Upper lobe of left lung (tissue), 6 donors: Measurements from ENCODE around the gene MLXIPL. TPM values are rescaled to one million over a fixed set of nuclear protein-coding genes. Genes with fewer than 3 reads are reported as not detected.
A peak's percentile ranks its signal among the peaks of the same experiment; 100 is the strongest.
"Not testable (repeated sequence)": the region's sequence is repeated elsewhere in the genome, so short reads cannot be mapped to it uniquely, and the experiment has no call there.

ENCODE experiments used
- ATAC-seq, 2 donors: fragments of 200-7000 bp; cut with Tn5 transposase; one replicate each; pipeline ENCODE4 v1.9.1; 2022; ENCODE audit warnings: mild to moderate bottlenecking in 2 of 2, moderate library complexity in 2 of 2; ENCODE audit not compliant: low FRiP score in 2 of 2
- DNase-seq, 2 donors: peaks; one replicate each; pipeline ENCODE4 v3.0.0-alpha.2; 2019 to 2020
- H3K27ac ChIP-seq, 4 donors: fragments of 200-600 bp; sonication (generic); one replicate each; pipeline ENCODE4 v1.5.1; 2016 to 2019
- H3K27me3 ChIP-seq, 4 donors: fragments of 200-600 bp; sonication (generic); one replicate each; pipeline ENCODE4 v1.5.1; 2017 to 2019
- H3K36me3 ChIP-seq, 4 donors: fragments of 200-600 bp; sonication (generic); one replicate each; pipeline ENCODE4 v1.5.1; 2016 to 2019
- H3K4me1 ChIP-seq, 4 donors: fragments of 200-600 bp; sonication (generic); one replicate each; pipeline ENCODE4 v1.5.1; 2018 to 2019
- H3K4me3 ChIP-seq, 4 donors: fragments of 200-600 bp; sonication (generic); one replicate each; pipeline ENCODE4 v1.5.1; 2017 to 2019; ENCODE audit warnings: mild to moderate bottlenecking in 2 of 4, moderate library complexity in 1 of 4
- H3K9me3 ChIP-seq, 4 donors: fragments of 200-600 bp; sonication (generic); one replicate each; pipeline ENCODE4 v1.5.1; 2018 to 2019
- EP300 ChIP-seq, 4 donors: sonication (generic); formaldehyde crosslinking; IDR thresholded peaks; one replicate each; pipeline ENCODE4 v1.5.1; 2017; ENCODE audit warnings: antibody characterized with exemption in 4 of 4, control low read depth in 2 of 4
- POLR2A ChIP-seq, 4 donors: fragments of 450-650 bp; IDR thresholded peaks; one replicate each; pipeline ENCODE4 v1.5.1; 2016 to 2017; ENCODE audit warnings: antibody characterized with exemption in 4 of 4, mild to moderate bottlenecking in 2 of 4
- POLR2AphosphoS5 ChIP-seq, 2 donors: sonication (generic); formaldehyde crosslinking; IDR thresholded peaks; one replicate each; pipeline ENCODE4 v1.5.1; 2017; ENCODE audit warnings: antibody characterized with exemption in 2 of 2
- WGBS, 2 donors: methylation state at CpG; one replicate each; pipeline ENCODE4 v1.1.5; 2017 to 2018; 5-methylcytosine and 5-hydroxymethylcytosine counted together
- total RNA-seq, 6 donors: library from RNA; depleted of rRNA in 4 of 6; stranded (reverse); fragments of >200 nt in 4 of 6; gene quantifications; one replicate each; pipeline versions ENCODE4 v1.1.0 to v1.2.1, GENCODE V29; 2016 to 2021
- TF ChIP-seq, protein P1 (sequence below), 6 experiments: fragments of 450-650 bp in 4 of 6; fragments of 200-600 bp in 2 of 6; sonication (generic) in 2 of 6; IDR thresholded peaks; one replicate each; pipeline ENCODE4 v1.5.1; 2016 to 2019; ENCODE audit warnings: antibody characterized with exemption in 6 of 6
- donor health status: DM: no; HTN: no; CAD: no; lungs with moderate emphysema.
- donor health status: DM: no; HTN: yes; CAD: no; lungs with severe emphysema.

The MLXIPL gene
- total RNA-seq, 6 donors from 2014 or later: 8.1 to 39.8 (median 14.4) TPM

DNA sequence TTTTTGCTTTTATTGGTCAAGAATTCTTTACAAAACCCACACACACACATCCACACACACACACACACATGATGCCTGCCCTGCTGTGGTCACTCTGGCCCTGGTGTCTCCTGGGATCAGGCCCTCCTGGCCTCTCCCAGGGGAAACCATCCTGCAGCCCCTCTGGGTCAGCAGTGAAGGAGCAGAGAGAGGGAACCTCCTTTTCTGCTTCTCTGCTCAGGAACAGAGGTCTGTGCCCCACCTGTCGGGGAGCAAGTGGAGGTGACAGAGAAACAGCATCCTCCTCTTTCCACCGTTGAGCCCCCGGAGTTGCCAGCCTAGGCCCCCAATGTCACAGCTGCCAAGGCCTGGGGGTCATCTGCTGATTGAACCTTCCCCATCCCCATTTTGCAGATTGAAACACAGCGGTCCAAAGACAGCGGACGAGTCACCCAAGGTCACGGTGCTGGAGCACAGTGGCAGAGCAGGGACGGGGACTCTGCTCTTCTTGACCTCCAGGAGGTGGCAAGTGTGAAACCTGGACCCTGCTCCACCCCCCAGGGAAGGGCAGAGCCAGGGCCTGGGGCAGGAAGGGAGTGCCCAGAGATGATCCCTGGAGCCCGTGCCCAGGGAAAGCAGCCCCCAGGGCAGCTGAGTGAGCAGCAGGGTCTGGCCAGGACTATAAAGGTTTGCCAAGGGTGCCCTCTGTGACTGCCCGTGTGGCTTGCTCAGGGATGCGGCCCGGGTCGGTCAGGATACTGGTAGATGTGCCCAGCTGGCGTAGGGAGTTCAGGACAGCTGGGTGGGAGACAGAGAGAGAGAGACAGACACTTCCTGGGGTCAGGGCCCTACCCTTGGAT, 30.9 kb downstream of the MLXIPL start:
- WGBS, 2 donors: 78 to 90% methylated on average over 5 to 14 of the region's 14 CpGs
- Histone ChIP-seq H3K36me3 (no peaks in the 10 kb centered on the region), H3K4me3 (no peak overlapping the region), H3K9me3 (no peaks in the 10 kb centered on the region), H3K27ac (no peak overlapping the region), H3K27me3 (no peaks in the 10 kb centered on the region), H3K4me1 (no peaks in the 10 kb centered on the region)
- no peak for DNase-seq
- no peak for TF ChIP-seq EP300 (IDR thresholded peaks at IDR 0.05)
- no peak for TF ChIP-seq POLR2A (IDR thresholded peaks at IDR 0.05)
- no peak for TF ChIP-seq POLR2AphosphoS5 (IDR thresholded peaks at IDR 0.05)
- TF ChIP-seq, protein P1, sequence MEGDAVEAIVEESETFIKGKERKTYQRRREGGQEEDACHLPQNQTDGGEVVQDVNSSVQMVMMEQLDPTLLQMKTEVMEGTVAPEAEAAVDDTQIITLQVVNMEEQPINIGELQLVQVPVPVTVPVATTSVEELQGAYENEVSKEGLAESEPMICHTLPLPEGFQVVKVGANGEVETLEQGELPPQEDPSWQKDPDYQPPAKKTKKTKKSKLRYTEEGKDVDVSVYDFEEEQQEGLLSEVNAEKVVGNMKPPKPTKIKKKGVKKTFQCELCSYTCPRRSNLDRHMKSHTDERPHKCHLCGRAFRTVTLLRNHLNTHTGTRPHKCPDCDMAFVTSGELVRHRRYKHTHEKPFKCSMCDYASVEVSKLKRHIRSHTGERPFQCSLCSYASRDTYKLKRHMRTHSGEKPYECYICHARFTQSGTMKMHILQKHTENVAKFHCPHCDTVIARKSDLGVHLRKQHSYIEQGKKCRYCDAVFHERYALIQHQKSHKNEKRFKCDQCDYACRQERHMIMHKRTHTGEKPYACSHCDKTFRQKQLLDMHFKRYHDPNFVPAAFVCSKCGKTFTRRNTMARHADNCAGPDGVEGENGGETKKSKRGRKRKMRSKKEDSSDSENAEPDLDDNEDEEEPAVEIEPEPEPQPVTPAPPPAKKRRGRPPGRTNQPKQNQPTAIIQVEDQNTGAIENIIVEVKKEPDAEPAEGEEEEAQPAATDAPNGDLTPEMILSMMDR (IDR thresholded peaks at IDR 0.05): no peak
- ATAC-seq: no peak

DNA sequence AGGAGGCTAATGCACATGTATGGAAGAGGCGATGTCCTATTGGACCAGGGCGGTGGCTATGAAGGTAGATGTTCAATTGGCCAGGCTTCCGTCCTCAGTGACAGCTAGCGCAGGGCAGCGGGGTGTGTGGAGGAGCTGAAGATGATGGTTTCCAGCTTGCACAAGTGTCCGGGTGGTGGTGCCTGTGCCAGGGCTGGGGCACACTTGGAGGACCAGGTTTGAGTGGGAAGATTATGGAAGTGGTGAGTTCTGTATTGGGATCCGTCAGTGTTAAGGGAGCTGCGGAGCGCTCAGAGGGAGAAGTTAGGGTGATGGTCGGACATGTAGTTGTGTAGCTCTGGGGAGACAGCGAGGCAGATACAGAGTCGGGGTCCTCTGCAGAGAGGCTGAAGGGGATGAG, 37.4 kb downstream of the MLXIPL start:
- TF ChIP-seq POLR2AphosphoS5 (IDR thresholded peaks at IDR 0.05): no peak
- no peak for TF ChIP-seq EP300 (IDR thresholded peaks at IDR 0.05)
- TF ChIP-seq POLR2A (IDR thresholded peaks at IDR 0.05): no peak
- TF ChIP-seq, protein P1 (IDR thresholded peaks at IDR 0.05): no peak
- H3K4me3 ChIP-seq: no peak overlapping the region
- WGBS, 2 donors: 94 to 96% methylated on average over 12 of the region's 12 CpGs
- no peaks in the 10 kb centered on the region for H3K36me3 ChIP-seq
- H3K4me1 ChIP-seq: peaks cover 5 to 11% (median 8%) of the 10 kb centered on the region in 4 donors
- DNase-seq (no peak), ATAC-seq (no peak)
- H3K9me3 ChIP-seq: no peaks in the 10 kb centered on the region
- no peaks in the 10 kb centered on the region for H3K27me3 ChIP-seq
- peak overlapping the region in 1 of 4 donors; percentile 56 for H3K27ac ChIP-seq

DNA sequence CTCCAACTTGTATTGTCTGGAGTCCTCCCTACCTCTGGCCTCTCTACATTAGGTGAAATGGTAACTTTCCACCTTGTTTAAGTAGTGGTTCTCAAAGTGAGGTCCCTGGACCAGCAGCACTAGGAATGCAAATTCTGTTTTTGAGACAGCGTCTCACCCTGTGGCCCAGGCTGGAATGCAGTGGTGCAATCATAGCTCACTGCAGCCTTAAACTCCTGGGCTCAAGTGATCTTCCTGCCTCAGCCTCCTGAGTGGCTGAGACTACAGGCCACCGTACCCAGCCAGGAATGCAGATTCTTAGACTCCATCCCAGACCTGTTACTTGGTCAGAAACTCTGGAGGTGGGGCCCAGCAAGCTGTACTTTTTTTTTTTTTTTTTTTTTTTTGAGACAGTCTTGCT, 39.1 kb downstream of the MLXIPL start:
- H3K4me1 ChIP-seq: peaks cover 7 to 20% (median 15%) of the 10 kb centered on the region in 4 donors
- H3K9me3 ChIP-seq: no peaks in the 10 kb centered on the region
- no peaks in the 10 kb centered on the region for H3K36me3 ChIP-seq
- DNase-seq (no peak), ATAC-seq (no peak)
- no peak overlapping the region for H3K4me3 ChIP-seq
- H3K27ac ChIP-seq: no peak overlapping the region
- H3K27me3 ChIP-seq: no peaks in the 10 kb centered on the region
- WGBS, 2 donors: 59 to 68% methylated on average over 2 of the region's 2 CpGs
- TF ChIP-seq POLR2A (IDR thresholded peaks at IDR 0.05) (no peak), EP300 (IDR thresholded peaks at IDR 0.05) (no peak), POLR2AphosphoS5 (IDR thresholded peaks at IDR 0.05) (no peak)

DNA sequence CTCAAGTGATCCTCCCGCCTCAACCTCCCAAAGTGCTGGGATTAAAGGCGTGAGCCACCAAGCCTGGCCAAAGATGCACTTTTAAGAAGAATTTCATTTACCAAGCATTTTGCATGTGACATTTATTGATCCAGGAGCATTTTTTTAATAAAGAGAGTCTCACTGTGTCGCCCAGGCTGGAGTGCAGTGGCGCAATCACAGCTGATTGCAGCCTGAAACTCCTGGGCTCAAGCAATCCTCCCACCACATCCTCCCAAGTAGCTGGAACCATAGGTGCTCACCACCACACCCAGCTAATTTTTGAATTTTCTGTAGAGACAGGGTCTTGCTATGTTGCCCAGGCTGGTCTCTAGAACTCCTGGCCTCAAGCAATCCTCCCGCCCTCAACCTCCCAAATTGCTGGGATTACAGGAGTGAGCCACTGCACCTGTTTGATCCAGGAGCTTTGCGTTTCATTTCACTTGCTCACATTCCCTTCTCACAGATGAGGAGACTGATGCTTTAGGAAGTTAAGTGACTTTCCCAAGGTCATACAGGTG, 41.6 kb downstream of the MLXIPL start:
- DNase-seq: no peak
- H3K9me3 ChIP-seq: no peaks in the 10 kb centered on the region
- H3K4me3 ChIP-seq: no peak overlapping the region
- WGBS, 2 donors: 87 to 96% methylated on average over 6 of the region's 6 CpGs
- peak overlapping the region; percentile 29 to 68 (median 48) for H3K27ac ChIP-seq
- no peaks in the 10 kb centered on the region for H3K36me3 ChIP-seq
- no peaks in the 10 kb centered on the region for H3K27me3 ChIP-seq
- TF ChIP-seq POLR2AphosphoS5 (IDR thresholded peaks at IDR 0.05): no peak
- ATAC-seq: no peak
- H3K4me1 ChIP-seq: peaks cover 17 to 31% (median 23%) of the 10 kb centered on the region in 4 donors

DNA sequence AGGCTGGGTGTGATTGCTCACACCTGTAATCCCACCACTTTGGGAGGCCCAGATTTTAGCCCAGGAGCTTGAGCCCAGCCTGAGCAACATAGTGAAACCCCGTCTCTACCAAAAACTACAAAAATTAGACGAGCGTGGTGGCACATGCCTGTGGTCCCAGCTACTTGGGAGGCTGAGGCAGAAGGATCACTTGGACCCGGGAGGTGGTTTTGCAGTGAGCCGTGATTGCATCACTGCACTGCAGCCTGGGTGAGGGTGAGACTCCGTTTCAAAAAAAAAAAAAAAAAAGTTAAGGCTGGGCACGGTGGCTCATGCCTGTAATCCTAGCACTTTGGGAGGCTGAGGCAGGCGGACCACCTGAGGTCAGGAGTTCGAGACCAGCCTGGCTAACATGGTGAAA, 43.3 kb downstream of the MLXIPL start:
- not testable (repeated sequence) for ATAC-seq, H3K4me3 ChIP-seq, H3K36me3 ChIP-seq, H3K27me3 ChIP-seq, DNase-seq, H3K9me3 ChIP-seq
- WGBS, 2 donors: 77 to 84% methylated on average over 9 of the region's 9 CpGs
- peak overlapping the region in 2 of 4 donors; percentile 66 to 68 for H3K27ac ChIP-seq
- H3K4me1 ChIP-seq: peaks cover 22 to 45% (median 34%) of the 10 kb centered on the region in 4 donors

DNA sequence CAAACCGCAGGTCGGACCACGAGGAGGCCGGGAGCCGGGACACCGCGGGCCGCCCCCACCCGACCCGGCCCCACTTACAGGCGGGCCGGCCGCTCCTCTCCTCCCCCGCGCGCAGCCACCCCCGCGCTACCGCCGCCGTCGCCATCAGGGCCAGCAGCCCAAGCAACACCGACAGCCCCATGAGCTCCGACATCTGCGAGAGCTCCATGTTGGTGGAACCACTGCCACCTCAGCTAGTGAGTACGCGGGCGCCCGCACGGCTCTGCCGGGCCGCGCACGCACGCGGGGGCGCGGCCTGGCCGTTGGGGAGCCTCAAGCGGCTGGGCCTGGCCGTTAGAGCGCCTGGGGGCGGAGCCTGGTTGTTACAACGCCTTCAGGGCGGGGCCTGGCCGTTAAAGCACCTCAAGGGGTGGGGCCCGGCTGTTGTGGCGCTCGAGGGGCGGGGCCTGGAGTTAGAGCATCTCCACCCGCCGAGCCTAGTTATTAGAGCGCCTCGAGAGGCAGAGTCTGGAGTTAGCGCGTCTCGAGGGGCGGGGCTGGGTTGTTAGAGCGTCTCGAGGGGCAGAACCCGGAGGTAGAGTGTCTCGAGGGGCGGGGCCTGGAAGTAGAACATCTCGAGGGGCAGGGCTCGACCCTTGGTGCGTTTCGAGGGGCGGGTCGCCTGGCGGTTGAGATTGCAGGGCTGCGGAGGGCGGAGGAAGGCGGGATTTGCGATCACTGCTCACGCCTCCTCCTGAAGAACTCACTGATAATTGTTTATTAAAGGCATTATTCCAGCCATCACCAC, 45.8 kb downstream of the MLXIPL start, which contains the start of gene TBL2:
Gene TBL2 (minus strand): TSS at position 238 of the 787 bp plus-strand sequence. CDS start 30 bp downstream, at position 208.
- 0% methylated on average over 9 to 25 of the region's 75 CpGs for WGBS, 2 donors
- Histone ChIP-seq H3K4me3 (peak within 1 kb of the TSS; percentile 81 to 99 (median 90)), H3K9me3 (no peaks in the 10 kb centered on the region), H3K27me3 (no peaks in the 10 kb centered on the region), H3K4me1 (peaks cover 22 to 45% (median 34%) of the 10 kb centered on the region in 4 donors), H3K27ac (peak within 1 kb of the TSS; percentile 87 to 94 (median 89)), H3K36me3 (peaks cover 5 to 14% (median 11%) of the 10 kb centered on the region in 4 donors)
- ATAC-seq (peak; percentile 97 to 98), DNase-seq (peak; percentile 99 to 100)
- TF ChIP-seq POLR2A (IDR thresholded peaks at IDR 0.05) (peak; percentile 37 to 91 (median 84)), POLR2AphosphoS5 (IDR thresholded peaks at IDR 0.05) (peak; percentile 82 to 89), EP300 (IDR thresholded peaks at IDR 0.05) (no peak)
- TF ChIP-seq, protein P1 (IDR thresholded peaks at IDR 0.05): peak in 3 of 6 experiments; percentile 9 to 12 (median 11)
